Stomach (tissue), 4 donors: ENCODE data around the gene TTC4.

Source experiments
- EP300 ChIP-seq: sonication (generic); formaldehyde crosslinking; IDR thresholded peaks from one replicate; pipeline ENCODE4 v1.6.1; 2017; ENCODE audit warnings: antibody characterized with exemption
- POLR2A ChIP-seq, 4 donors: fragments of 450-650 bp; IDR thresholded peaks; one replicate each; pipeline ENCODE4 v1.6.1; 2016; ENCODE audit warnings: antibody characterized with exemption in 4 of 4, control low read depth in 2 of 4, mild to moderate bottlenecking in 1 of 4, moderate library complexity in 1 of 4
- TF ChIP-seq, protein P1 (sequence below), 7 experiments: fragments of 450-650 bp in 4 of 7; fragments of 200-600 bp in 3 of 7; sonication (generic) in 3 of 7; IDR thresholded peaks; one replicate each; pipeline ENCODE4 v1.5.1; 2016 to 2019; ENCODE audit warnings: antibody characterized with exemption in 7 of 7, control low read depth in 2 of 7, mild to moderate bottlenecking in 1 of 7

DNA sequence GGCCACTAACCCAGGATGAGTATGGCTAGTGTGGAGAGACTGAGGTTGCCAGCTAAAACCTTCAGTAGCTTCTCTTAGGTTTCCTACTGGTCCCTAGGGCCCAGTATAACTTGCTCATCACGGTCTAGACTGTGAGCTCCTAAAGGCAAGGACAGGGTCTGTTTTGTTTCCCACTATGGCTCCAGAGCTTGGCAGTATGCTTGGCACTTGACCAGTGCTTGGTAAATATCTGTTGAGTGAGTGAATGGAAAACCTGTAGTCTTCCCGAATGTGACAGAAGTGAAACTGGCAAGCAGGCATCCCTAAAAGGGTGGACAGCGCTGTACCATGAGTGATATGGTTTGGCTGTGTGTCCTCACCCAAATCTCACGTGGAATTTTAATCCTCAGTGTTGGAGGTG is 61.8 kb downstream of the TTC4 start:
- TF ChIP-seq, protein P1, sequence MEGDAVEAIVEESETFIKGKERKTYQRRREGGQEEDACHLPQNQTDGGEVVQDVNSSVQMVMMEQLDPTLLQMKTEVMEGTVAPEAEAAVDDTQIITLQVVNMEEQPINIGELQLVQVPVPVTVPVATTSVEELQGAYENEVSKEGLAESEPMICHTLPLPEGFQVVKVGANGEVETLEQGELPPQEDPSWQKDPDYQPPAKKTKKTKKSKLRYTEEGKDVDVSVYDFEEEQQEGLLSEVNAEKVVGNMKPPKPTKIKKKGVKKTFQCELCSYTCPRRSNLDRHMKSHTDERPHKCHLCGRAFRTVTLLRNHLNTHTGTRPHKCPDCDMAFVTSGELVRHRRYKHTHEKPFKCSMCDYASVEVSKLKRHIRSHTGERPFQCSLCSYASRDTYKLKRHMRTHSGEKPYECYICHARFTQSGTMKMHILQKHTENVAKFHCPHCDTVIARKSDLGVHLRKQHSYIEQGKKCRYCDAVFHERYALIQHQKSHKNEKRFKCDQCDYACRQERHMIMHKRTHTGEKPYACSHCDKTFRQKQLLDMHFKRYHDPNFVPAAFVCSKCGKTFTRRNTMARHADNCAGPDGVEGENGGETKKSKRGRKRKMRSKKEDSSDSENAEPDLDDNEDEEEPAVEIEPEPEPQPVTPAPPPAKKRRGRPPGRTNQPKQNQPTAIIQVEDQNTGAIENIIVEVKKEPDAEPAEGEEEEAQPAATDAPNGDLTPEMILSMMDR (IDR thresholded peaks at IDR 0.05), result no peak
- TF ChIP-seq EP300 (no peak), POLR2A (IDR thresholded peaks at IDR 0.05) (no peak)
